PC-9 (cell line): ENCODE data around the gene CALCOCO2.

Source experiments
- EZH2 ChIP-seq: fragments of 200-600 bp; sonication (generic); IDR thresholded peaks from 2 replicates; pipeline ENCODE4 v1.8.0; 2017; ENCODE audit warnings: antibody characterized with exemption, low read depth
- TF ChIP-seq, protein P1 (sequence below): fragments of 200-600 bp; sonication (generic); conservative IDR thresholded peaks from 2 replicates; pipeline ENCODE4 v1.6.1; 2017; ENCODE audit warnings: mixed run types, antibody characterized with exemption, mild to moderate bottlenecking, moderate library complexity

GRCh38 chr17:48893646-48894508 is 63.0 kb downstream of the CALCOCO2 start:
- TF ChIP-seq EZH2, result no peak
- TF ChIP-seq, protein P1, sequence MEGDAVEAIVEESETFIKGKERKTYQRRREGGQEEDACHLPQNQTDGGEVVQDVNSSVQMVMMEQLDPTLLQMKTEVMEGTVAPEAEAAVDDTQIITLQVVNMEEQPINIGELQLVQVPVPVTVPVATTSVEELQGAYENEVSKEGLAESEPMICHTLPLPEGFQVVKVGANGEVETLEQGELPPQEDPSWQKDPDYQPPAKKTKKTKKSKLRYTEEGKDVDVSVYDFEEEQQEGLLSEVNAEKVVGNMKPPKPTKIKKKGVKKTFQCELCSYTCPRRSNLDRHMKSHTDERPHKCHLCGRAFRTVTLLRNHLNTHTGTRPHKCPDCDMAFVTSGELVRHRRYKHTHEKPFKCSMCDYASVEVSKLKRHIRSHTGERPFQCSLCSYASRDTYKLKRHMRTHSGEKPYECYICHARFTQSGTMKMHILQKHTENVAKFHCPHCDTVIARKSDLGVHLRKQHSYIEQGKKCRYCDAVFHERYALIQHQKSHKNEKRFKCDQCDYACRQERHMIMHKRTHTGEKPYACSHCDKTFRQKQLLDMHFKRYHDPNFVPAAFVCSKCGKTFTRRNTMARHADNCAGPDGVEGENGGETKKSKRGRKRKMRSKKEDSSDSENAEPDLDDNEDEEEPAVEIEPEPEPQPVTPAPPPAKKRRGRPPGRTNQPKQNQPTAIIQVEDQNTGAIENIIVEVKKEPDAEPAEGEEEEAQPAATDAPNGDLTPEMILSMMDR, result no peak
